ENCODE measurements around the gene DENND1A.

The DENND1A gene

GRCh38 chr9:123397975-123398374 is 532.0 kb downstream of the DENND1A start:
- no peak for DNase-seq

GRCh38 chr9:123395689-123396511 is 534.0 kb downstream of the DENND1A start:
- DNase-seq, result no peak

DNA sequence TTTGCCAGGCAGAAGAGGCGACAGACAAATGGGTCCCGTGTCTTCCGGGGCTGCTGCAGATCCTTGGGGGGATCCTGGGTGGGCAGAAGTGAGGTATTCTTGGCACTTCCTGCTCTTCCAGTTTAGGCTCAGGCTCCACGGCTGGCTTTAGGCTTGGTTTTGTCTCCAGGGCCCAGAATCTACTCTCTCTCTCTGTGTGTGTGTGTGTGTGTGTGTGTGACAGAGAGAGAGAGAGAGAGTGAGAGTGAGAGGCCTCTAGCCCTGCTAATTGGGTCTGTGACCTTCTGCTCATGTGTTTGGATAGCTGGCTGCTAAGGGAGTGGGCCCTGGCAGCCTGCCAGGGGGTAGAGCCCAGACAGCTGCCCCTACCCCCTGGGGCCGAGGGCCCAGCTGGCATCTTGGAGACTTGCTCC is 534.6 kb downstream of the DENND1A start:
- DNase-seq, result no peak

- no peak for DNase-seq
These were observed 535.4 kb downstream of the DENND1A start for GRCh38 chr9:123394291-123395235.

GRCh38 chr9:123392802-123393201 is 537.1 kb downstream of the DENND1A start:
- DNase-seq, result no peak

DNA sequence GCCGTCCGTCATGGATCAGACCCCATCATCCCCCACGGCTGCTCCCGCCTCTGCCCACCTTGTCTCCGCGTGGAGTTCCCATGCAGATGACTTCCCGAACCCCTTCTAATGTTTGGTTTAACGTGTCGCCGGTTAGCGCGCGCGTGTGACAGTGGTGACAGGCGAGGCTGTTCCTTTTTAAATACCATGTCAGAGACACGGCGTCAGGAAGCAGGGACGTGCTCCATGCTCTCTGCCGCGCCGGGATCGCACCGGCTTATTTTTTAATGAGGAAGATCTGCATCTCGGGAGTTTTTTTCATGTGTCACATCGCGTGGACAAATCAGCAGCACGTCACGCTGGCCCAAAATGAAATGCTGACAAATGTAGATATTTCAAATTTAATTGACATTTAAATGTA is 538.0 kb downstream of the DENND1A start:
- no peak for DNase-seq

DNA sequence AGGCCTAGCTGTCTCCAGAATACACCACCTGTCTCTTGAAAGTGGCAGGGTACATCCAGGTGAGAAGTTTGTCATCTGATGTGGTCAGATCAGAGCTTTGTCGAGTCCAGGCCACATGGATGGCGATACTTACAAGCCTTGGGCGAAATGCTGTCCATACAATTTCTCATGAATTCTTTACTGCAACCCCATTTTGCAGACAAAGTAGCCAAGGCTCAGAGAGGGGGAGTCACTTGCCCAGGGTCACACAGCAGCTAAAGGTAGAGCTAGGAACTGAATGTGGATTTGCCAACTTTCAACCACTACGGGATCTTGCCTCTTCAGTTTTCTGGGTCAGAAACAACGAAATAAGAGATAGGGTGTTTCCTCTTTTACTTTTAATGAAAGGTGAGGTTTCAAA is 538.7 kb downstream of the DENND1A start:
- no peak for DNase-seq

DNA sequence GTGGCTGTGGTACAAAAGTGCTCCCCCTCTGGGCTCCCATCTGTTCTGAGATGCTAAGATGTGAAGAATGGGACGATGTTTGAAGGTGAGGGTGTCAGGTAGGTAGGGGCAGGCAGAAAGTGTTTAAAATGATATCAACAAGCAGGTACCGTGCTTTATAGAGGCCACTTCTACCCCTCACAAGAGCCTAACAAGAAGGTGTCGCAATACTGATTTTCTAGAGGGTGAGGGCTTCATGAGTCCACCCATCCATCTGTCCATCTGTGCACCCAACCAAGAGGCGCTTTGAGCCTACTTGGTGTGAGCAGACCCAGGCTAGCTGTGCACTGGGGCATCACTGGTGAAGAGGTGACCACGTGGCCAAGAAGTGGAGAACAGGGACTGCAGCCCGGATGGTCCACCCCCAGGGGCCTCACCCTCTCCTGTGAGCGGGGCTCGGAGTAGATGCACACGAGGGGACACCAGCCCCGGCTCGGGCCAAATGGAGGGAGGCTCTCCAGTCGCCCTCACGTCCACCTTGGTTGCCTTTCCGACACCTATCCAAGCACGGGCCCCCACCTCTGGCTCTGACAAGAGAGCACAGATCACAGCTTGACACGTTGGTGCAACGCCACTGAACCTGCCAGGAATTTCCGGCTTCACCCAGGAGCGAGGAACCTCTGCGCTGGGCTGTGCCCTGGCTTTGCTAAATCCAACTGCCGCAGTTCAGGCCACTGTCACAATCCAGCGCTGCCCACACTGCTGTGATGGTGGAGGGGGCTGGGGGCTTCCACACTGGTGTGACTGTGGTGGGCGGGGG is 539.4 kb downstream of the DENND1A start:
- DNase-seq, result no peak

GRCh38 chr9:123389698-123390097 is 540.2 kb downstream of the DENND1A start:
- DNase-seq, result no peak

GRCh38 chr9:123389070-123389469 is 540.9 kb downstream of the DENND1A start:
- no peak for DNase-seq

GRCh38 chr9:123387686-123388085 is 542.2 kb downstream of the DENND1A start:
- no peak for DNase-seq

GRCh38 chr9:123383512-123384170 is 546.3 kb downstream of the DENND1A start:
- no peak for DNase-seq

DNA sequence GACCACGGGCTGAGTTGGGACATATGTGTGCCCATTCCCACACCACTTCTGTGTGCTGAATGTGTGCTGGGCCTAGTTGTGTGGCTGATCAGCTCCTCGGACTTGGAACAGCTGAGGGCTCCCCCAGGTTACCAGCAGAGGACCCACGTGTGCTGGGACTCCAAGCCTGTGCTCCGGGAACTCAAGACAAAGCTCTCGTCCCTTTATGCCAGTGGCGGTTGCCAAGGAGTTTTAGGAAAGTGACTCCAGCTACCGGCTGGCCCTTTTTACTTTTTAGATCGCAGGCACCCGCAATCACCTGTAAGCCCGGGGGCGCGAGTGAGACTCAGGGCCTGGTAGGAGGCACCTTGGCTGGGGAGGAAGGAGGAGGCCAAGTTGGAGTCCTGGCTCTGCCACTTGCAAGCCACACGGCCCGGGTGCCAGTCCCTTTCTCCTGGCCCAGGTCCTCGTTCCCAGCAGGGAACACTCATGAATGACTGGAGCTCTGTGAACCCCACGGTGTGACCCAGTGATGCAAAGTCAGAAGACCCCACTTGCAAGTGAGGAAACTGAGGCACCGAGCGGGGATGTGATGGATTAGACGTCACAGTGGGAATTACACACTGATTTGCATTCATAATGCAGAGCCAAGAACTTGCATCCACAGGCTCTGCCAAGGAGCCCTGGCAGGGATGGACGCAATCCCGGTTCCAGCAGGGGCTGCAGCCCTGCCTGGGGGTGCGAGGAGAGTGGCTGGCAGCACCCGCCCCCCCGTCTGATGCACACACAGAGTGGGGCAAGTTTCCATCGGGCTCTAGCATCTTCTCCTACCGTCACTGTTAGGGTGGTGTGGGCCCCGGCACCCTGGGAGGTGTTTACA is 547.0 kb downstream of the DENND1A start:
- no peak for DNase-seq

GRCh38 chr9:123380852-123381705 is 548.8 kb downstream of the DENND1A start:
- DNase-seq, result no peak

GRCh38 chr9:123378956-123379660 is 550.8 kb downstream of the DENND1A start:
- no peak for DNase-seq

- no peak for DNase-seq
These were observed 551.9 kb downstream of the DENND1A start for GRCh38 chr9:123378025-123378424.

DNA sequence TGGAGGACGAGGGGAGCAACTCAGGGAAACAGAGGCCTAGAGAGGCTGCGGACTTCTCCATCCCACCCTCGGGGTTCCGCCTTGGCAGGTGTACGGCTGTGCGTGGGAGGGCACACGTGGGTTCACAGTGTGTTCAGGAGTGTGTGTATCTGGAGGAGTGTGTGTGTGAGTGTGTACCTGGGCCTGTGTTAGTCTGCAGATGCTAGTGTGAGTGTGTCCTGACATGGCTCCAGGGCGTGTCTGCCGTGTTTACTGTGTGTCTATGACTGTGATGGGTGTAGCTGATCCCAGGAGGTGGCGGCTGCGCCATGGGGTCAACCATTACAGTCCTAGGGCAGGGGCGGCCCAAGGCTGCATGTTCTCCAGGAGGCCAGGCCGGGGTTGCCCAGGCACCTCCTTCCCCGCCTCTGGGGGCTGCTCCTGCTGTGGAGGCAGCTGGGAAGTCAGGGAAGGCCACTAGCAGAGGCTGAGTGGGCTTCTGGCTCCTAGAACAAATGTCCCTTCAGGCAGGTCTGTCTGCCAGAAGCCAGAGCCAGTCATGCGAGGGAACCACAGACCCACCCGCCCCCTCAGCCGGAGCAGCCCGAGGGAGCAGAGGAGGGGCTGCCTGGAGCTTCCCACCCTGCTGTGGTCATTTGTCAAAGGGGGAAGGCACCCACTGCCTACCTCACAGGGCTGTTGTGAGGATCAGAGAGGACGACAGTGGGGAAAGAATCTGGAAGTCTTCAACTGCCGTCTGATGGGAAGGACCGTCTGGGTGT is 552.5 kb downstream of the DENND1A start:
- no peak for DNase-seq

- no peak for DNase-seq
These were observed 553.5 kb downstream of the DENND1A start for GRCh38 chr9:123376218-123377071.

Data from KG1 (cell line).